ENCODE measurements around the gene ZNF638. TPM values are rescaled to one million over a fixed set of nuclear protein-coding genes. Genes with fewer than 3 reads are reported as not detected.

The ZNF638 gene
- total RNA-seq, 6 experiments from 2014 or later = 41.8 to 65.8 (median 61.5) TPM

GRCh38 chr2:71336802-71337201 is 5.2 kb downstream of the ZNF638 start:
- DNase-seq = no peak
- no peaks in the 10 kb centered on the region for H3K27me3 ChIP-seq
- peak overlapping the region in 2 of 3 donors; percentile 6 to 59 for H3K27ac ChIP-seq
- TF ChIP-seq, protein P1, sequence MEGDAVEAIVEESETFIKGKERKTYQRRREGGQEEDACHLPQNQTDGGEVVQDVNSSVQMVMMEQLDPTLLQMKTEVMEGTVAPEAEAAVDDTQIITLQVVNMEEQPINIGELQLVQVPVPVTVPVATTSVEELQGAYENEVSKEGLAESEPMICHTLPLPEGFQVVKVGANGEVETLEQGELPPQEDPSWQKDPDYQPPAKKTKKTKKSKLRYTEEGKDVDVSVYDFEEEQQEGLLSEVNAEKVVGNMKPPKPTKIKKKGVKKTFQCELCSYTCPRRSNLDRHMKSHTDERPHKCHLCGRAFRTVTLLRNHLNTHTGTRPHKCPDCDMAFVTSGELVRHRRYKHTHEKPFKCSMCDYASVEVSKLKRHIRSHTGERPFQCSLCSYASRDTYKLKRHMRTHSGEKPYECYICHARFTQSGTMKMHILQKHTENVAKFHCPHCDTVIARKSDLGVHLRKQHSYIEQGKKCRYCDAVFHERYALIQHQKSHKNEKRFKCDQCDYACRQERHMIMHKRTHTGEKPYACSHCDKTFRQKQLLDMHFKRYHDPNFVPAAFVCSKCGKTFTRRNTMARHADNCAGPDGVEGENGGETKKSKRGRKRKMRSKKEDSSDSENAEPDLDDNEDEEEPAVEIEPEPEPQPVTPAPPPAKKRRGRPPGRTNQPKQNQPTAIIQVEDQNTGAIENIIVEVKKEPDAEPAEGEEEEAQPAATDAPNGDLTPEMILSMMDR (IDR thresholded peaks at IDR 0.05) = no peak
- TF ChIP-seq POLR2A (IDR thresholded peaks at IDR 0.05) = no peak
- no peaks in the 10 kb centered on the region for H3K36me3 ChIP-seq
- no peak overlapping the region for H3K4me3 ChIP-seq
- H3K4me1 ChIP-seq = peaks cover 0 to 55% (median 7%) of the 10 kb centered on the region in 4 donors
- no peaks in the 10 kb centered on the region for H3K9me3 ChIP-seq
- intact Hi-C loops (cut with DNase I) = no loop called here
- peak in 3 of 4 donors; percentile 16 to 52 (median 19) for ATAC-seq

DNA sequence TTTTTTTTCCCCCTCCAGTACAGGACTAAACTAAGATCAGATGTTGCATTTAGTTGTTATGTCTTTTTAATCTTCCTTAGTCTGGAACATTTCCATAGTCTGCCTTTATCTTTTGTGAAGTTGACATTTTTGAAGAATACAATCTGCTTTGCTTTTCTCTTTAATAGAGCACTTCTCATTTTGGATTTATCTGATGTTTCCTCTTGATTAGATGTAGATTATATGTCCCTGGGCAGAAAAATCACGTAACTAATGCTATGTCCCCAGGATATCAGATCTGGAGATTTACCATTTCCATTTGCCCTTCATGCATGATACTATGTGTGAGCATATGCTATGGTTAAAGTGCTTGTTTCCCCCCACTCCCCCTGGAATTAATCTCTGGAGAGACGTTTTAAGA is 6.2 kb downstream of the ZNF638 start:
- no peaks in the 10 kb centered on the region for H3K36me3 ChIP-seq
- 39% methylated on average over 2 of the region's 2 CpGs for WGBS (ENCODE audit: insufficient coverage, low coverage, low lambda C conversion rate, missing lambda C conversion rate)
- H3K27ac ChIP-seq = no peak overlapping the region
- no peak for ATAC-seq
- H3K4me3 ChIP-seq = no peak overlapping the region
- H3K9me3 ChIP-seq = no peaks in the 10 kb centered on the region
- peaks cover 0 to 55% (median 7%) of the 10 kb centered on the region in 4 donors for H3K4me1 ChIP-seq
- intact Hi-C loops (cut with DNase I) = no loop called here
- no peak for DNase-seq
- H3K27me3 ChIP-seq = no peaks in the 10 kb centered on the region
- no peak for TF ChIP-seq POLR2A (IDR thresholded peaks at IDR 0.05)
- TF ChIP-seq, protein P1 (IDR thresholded peaks at IDR 0.05) = no peak

GRCh38 chr2:71339685-71340084 is 8.1 kb downstream of the ZNF638 start:
- intact Hi-C loops (cut with DNase I) = no loop called here
- no peaks in the 10 kb centered on the region for H3K36me3 ChIP-seq
- no peak overlapping the region for H3K27ac ChIP-seq
- WGBS (ENCODE audit: insufficient coverage, low coverage, low lambda C conversion rate, missing lambda C conversion rate) = 85% methylated on average over 2 of the region's 2 CpGs
- ATAC-seq (no peak), DNase-seq (no peak)
- H3K9me3 ChIP-seq = no peaks in the 10 kb centered on the region
- H3K4me1 ChIP-seq = peaks cover 0 to 43% (median 7%) of the 10 kb centered on the region in 4 donors
- no peak overlapping the region for H3K4me3 ChIP-seq
- H3K27me3 ChIP-seq = no peaks in the 10 kb centered on the region
- TF ChIP-seq POLR2A (IDR thresholded peaks at IDR 0.05) = no peak
- TF ChIP-seq, protein P1 (IDR thresholded peaks at IDR 0.05) = no peak

DNA sequence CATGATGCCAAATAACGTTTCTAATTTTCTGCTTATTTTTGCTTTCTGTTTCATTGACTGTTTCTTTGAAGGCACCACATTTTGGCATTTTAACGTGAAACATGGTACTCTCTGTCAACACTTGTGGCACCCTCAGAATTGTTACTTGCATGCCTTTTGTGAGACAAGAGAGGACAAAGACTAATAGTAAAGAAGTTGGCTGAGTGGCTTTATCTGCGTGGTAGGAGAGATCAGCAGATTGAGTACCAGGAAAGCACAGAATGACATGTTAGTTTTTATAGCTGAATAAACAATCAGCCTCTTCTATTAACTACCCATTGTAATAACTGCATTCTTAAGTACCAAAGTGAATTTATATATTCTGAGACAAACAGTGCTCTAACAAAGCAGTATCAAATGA is 8.6 kb downstream of the ZNF638 start:
- 16% methylated on average over 3 of the region's 3 CpGs for WGBS (ENCODE audit: insufficient coverage, low coverage, low lambda C conversion rate, missing lambda C conversion rate)
- H3K4me1 ChIP-seq = peaks cover 0 to 43% (median 7%) of the 10 kb centered on the region in 4 donors
- peak in 1 of 4 donors; percentile 26 for ATAC-seq

More for the DNA sequence above, 8.6 kb downstream of the ZNF638 start:
- no peaks in the 10 kb centered on the region for H3K9me3 ChIP-seq
- H3K27me3 ChIP-seq = no peaks in the 10 kb centered on the region
- peak overlapping the region in 1 of 3 donors; percentile 26 for H3K27ac ChIP-seq
- no peak overlapping the region for H3K4me3 ChIP-seq
- no peak for DNase-seq
- no peak for TF ChIP-seq POLR2A (IDR thresholded peaks at IDR 0.05)
- TF ChIP-seq, protein P1 (IDR thresholded peaks at IDR 0.05) = no peak
- H3K36me3 ChIP-seq = no peaks in the 10 kb centered on the region
- intact Hi-C loops (cut with DNase I) = no loop called here

Data from right lobe of liver (tissue), 6 donors.